HepG2 (cell line): ENCODE measurements around the gene SPCS1. TPM values are rescaled to one million over a fixed set of nuclear protein-coding genes. Genes with fewer than 3 reads are reported as not detected.

Source experiments
- ELF1 ChIP-seq: sonication (generic); formaldehyde crosslinking; IDR thresholded peaks from 2 replicates; pipeline ENCODE4 v1.4.0; 2020; ENCODE audit warnings: missing genetic modification reagents
- FOXO1 ChIP-seq: sonication (generic); formaldehyde crosslinking; IDR thresholded peaks from 2 replicates; pipeline ENCODE4 v1.4.0; 2020; ENCODE audit warnings: missing genetic modification reagents
- HIVEP1 ChIP-seq: sonication (generic); formaldehyde crosslinking; IDR thresholded peaks from 2 replicates; pipeline ENCODE4 v1.4.0; 2020; ENCODE audit warnings: mild to moderate bottlenecking, missing genetic modification reagents
- IKZF5 ChIP-seq: IDR thresholded peaks from 2 replicates; pipeline ENCODE4 v1.6.1; 2018; ENCODE audit warnings: missing genetic modification reagents, mild to moderate bottlenecking, missing compliant biosample characterization
- MIER2 ChIP-seq: IDR thresholded peaks from 2 replicates; pipeline ENCODE4 v1.6.1; 2016; ENCODE audit warnings: missing biosample characterization, missing genetic modification reagents
- NR3C1 ChIP-seq: sonication (generic); formaldehyde crosslinking; IDR thresholded peaks from 2 replicates; pipeline ENCODE4 v1.4.0; 2020; ENCODE audit warnings: missing genetic modification reagents
- SOX13 ChIP-seq, 3 experiments: fragments of 450-650 bp in 1 of 3; sonication (generic) in 1 of 3; formaldehyde crosslinking in 1 of 3; IDR thresholded peaks in 2 of 3; conservative IDR thresholded peaks in 1 of 3; 2 replicates each; pipeline versions ENCODE4 v1.5.0 to v1.6.1; 2016 to 2020; ENCODE audit warnings: antibody characterized with exemption in 1 of 3, mild to moderate bottlenecking in 1 of 3, missing compliant biosample characterization in 1 of 3, missing genetic modification reagents in 1 of 3, moderate library complexity in 1 of 3
- TBL1XR1 ChIP-seq: fragments of 150-350 bp; IDR thresholded peaks from 2 replicates; pipeline ENCODE4 v1.6.1; 2014; ENCODE audit warnings: borderline replicate concordance, low read length; ENCODE audit not compliant: partially characterized antibody
- TCF7L2 ChIP-seq: IDR thresholded peaks from 2 replicates; pipeline ENCODE4 v1.6.1; 2011; ENCODE audit warnings: mild to moderate bottlenecking, low read depth, low read length, moderate library complexity
- ZBTB14 ChIP-seq: sonication (generic); formaldehyde crosslinking; IDR thresholded peaks from 2 replicates; pipeline ENCODE4 v1.4.0; 2020; ENCODE audit warnings: missing genetic modification reagents
- ZKSCAN8 ChIP-seq: IDR thresholded peaks from 2 replicates; pipeline ENCODE4 v1.6.1; 2016; ENCODE audit warnings: borderline replicate concordance, missing genetic modification reagents, missing compliant biosample characterization
- ZNF136 ChIP-seq: sonication (generic); formaldehyde crosslinking; IDR thresholded peaks from 2 replicates; pipeline ENCODE4 v1.8.1; 2022; ENCODE audit warnings: low read depth, mild to moderate bottlenecking, moderate library complexity, missing genetic modification reagents
- ZNF235 ChIP-seq: sonication (generic); formaldehyde crosslinking; IDR thresholded peaks from 2 replicates; pipeline ENCODE4 v1.8.1; 2023; ENCODE audit warnings: mild to moderate bottlenecking, missing genetic modification reagents, borderline replicate concordance
- ZNF251 ChIP-seq: sonication (generic); formaldehyde crosslinking; IDR thresholded peaks from 2 replicates; pipeline ENCODE4 v1.9.0; 2021; ENCODE audit warnings: mild to moderate bottlenecking, missing genetic modification reagents
- ZNF383 ChIP-seq: sonication (generic); formaldehyde crosslinking; IDR thresholded peaks from 2 replicates; pipeline ENCODE4 v1.4.0; 2020; ENCODE audit warnings: missing genetic modification reagents, mild to moderate bottlenecking, borderline replicate concordance
- ZNF547 ChIP-seq: sonication (generic); formaldehyde crosslinking; IDR thresholded peaks from 2 replicates; pipeline ENCODE4 v1.5.1; 2020; ENCODE audit warnings: mild to moderate bottlenecking, missing genetic modification reagents
- ZNF761 ChIP-seq: sonication (generic); formaldehyde crosslinking; conservative IDR thresholded peaks from 2 replicates; pipeline ENCODE4 v1.4.0; 2020; ENCODE audit warnings: mild to moderate bottlenecking, missing genetic modification reagents
- ZNF891 ChIP-seq: sonication (generic); formaldehyde crosslinking; IDR thresholded peaks from 2 replicates; pipeline ENCODE4 v1.5.0; 2020; ENCODE audit warnings: mild to moderate bottlenecking, missing genetic modification reagents
- polyA plus RNA-seq, 8 experiments: library from polyadenylated mRNA; depleted of rRNA in 3 of 8; stranded (reverse) in 7 of 8; unstranded in 1 of 8; fragments of >200 nt; fragmentation: Illumina TruSeq in 4 of 8; extraction: Trizol in 4 of 8; gene quantifications; 2 replicates each; pipeline versions ENCODE4 v1.2.1 to v1.2.3, GENCODE V29; 2011 to 2016; ENCODE audit warnings: low read depth in 4 of 8, missing spikeins in 1 of 8, mixed read lengths in 1 of 8; ENCODE audit not compliant: insufficient read depth in 1 of 8
- total RNA-seq, 5 experiments: library from RNA; depleted of rRNA; stranded (reverse); fragments of >200 nt; fragmentation: Illumina TruSeq; extraction: Trizol; gene quantifications; 2 replicates each; pipeline ENCODE4 v1.2.3, GENCODE V29; 2016; ENCODE audit warnings: low read depth in 1 of 5
- TF ChIP-seq, protein P1 (sequence below): sonication (generic); formaldehyde crosslinking; IDR thresholded peaks from 2 replicates; pipeline ENCODE4 v1.4.0; 2020; ENCODE audit warnings: missing genetic modification reagents, low read depth, mild to moderate bottlenecking, borderline replicate concordance
- TF ChIP-seq, protein P2 (sequence below): sonication (generic); formaldehyde crosslinking; IDR thresholded peaks from 2 replicates; pipeline ENCODE4 v1.8.0; 2022; ENCODE audit warnings: mild to moderate bottlenecking, missing genetic modification reagents, moderate library complexity
- TF ChIP-seq, protein P3 (sequence below): sonication (generic); formaldehyde crosslinking; IDR thresholded peaks from 2 replicates; pipeline ENCODE4 v1.5.1; 2020; ENCODE audit warnings: mild to moderate bottlenecking, missing genetic modification reagents

Gene SPCS1
- total and polyA plus RNA-seq, 2 of the 13 experiments (the other 11 are each of a cell fraction or from before 2014, with no cell fraction given) = 84.6 to 120 TPM

DNA sequence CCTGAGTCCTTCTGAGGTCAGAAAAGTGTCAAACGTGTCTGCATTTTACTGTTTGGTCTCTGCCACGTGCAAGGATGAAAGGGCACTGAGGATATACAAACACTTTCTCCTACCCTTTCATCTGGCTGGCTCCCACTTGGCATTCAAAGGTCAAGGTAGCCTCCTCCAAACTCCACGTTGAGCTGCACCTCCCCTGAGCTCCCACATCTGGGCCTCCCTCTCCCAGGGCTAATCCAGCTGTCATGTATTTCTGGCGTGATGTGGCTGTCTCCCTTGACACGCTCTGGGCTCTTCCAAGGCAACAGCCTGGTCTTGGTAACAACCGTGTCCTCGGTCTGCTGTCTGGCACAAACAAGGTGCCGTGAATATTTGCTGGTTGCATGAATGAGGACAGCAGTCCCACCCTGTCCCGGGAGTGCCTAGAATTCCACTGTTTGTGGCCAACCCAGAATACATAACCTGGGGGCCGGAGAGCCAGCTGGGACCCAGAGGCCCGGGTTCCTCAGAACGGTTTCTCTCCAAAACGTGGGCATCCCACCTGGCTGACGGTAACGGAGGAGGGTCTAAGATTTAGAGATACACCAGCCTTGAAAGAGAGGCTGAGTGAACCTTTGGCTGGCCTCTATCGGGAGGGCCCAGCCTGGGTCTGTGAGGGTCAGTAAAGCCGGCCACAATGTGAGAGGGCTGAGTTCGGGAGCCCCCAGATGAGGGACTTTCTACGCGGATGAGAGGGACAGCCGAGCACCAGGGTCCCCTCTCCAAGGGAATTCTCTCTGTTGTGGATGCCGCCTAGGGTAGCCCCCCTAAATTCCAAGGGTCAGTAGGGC is 1.1 kb upstream of the SPCS1 start (continued):
- TF ChIP-seq, protein P1, sequence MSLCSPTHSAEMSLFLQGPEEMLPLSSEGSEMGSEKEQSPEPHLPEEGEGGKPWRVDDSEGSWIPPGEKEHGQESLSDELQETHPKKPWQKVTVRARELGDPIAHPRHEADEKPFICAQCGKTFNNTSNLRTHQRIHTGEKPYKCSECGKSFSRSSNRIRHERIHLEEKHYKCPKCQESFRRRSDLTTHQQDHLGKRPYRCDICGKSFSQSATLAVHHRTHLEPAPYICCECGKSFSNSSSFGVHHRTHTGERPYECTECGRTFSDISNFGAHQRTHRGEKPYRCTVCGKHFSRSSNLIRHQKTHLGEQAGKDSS (CRISPR knock-in tag) = peak; percentile 86; the same call in 1 of the 2 replicates
- peak; percentile 50; the same call in 1 of the 2 replicates for TF ChIP-seq TCF7L2
- no peak for TF ChIP-seq ZNF891 (CRISPR knock-in tag)
- TF ChIP-seq ZNF761 = 0 out of 2 replicates have a peak, but pooled peaks have one; percentile 39
- no peak for TF ChIP-seq TBL1XR1
- no peak for TF ChIP-seq ZNF383 (CRISPR knock-in tag)
- TF ChIP-seq, protein P2, sequence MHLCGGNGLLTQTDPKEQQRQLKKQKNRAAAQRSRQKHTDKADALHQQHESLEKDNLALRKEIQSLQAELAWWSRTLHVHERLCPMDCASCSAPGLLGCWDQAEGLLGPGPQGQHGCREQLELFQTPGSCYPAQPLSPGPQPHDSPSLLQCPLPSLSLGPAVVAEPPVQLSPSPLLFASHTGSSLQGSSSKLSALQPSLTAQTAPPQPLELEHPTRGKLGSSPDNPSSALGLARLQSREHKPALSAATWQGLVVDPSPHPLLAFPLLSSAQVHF (CRISPR knock-in tag) = no peak
- peak; percentile 75; the same call in 1 of the 2 replicates for TF ChIP-seq FOXO1 (CRISPR knock-in tag)
- no peak for TF ChIP-seq MIER2 (CRISPR knock-in tag)
- TF ChIP-seq ZNF136 = no peak
- TF ChIP-seq, protein P3, sequence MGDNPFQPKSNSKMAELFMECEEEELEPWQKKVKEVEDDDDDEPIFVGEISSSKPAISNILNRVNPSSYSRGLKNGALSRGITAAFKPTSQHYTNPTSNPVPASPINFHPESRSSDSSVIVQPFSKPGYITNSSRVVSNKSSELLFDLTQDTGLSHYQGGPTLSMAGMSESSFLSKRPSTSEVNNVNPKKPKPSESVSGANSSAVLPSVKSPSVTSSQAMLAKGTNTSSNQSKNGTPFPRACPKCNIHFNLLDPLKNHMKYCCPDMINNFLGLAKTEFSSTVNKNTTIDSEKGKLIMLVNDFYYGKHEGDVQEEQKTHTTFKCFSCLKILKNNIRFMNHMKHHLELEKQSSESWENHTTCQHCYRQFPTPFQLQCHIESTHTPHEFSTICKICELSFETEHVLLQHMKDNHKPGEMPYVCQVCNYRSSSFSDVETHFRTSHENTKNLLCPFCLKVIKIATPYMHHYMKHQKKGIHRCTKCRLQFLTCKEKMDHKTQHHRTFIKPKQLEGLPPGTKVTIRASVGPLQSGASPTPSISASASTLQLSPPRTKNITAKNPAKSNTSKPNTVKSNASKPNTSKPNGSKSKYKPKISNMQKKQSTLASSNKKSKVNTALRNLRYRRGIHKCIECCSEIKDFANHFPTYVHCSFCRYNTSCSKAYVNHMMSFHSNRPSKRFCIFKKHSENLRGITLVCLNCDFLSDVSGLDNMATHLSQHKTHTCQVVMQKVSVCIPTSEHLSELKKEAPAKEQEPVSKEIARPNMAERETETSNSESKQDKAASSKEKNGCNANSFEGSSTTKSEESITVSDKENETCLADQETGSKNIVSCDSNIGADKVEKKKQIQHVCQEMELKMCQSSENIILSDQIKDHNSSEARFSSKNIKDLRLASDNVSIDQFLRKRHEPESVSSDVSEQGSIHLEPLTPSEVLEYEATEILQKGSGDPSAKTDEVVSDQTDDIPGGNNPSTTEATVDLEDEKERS (CRISPR knock-in tag) = no peak
- TF ChIP-seq ZNF235 (CRISPR knock-in tag) = 0 out of 2 replicates have a peak, but pooled peaks have one; percentile 36
- no peak; the same call in 1 of the 2 replicates for TF ChIP-seq ELF1 (CRISPR knock-in tag)
- TF ChIP-seq ZNF251 (CRISPR knock-in tag) = no peak
- TF ChIP-seq HIVEP1 (CRISPR knock-in tag) = peak; percentile 87
- 0 out of 2 replicates have a peak, but pooled peaks have one; percentile 41 for TF ChIP-seq ZBTB14 (CRISPR knock-in tag)
- peak; percentile 77 for TF ChIP-seq SOX13 (IDR thresholded peaks at IDR 0.05)
- peak in 1 of 2 experiments; percentile 91; a peak in 2 of 4 replicates for TF ChIP-seq SOX13 (CRISPR knock-in tag; conservative IDR thresholded peaks at IDR 0.05 in 1 of 2, IDR thresholded peaks at IDR 0.05 in 1 of 2)
- no peak for TF ChIP-seq NR3C1 (CRISPR knock-in tag)
- TF ChIP-seq IKZF5 (CRISPR knock-in tag) = no peak
- 0 out of 2 replicates have a peak, but pooled peaks have one; percentile 39 for TF ChIP-seq ZNF547 (CRISPR knock-in tag)
- 0 out of 2 replicates have a peak, but pooled peaks have one; percentile 60 for TF ChIP-seq ZKSCAN8 (CRISPR knock-in tag)
